Fibroblast of gingiva (primary cell): ENCODE results near the gene PLLP.
"Not testable (repeated sequence)": the region's sequence is repeated elsewhere in the genome, so short reads cannot be mapped to it uniquely, and the experiment has no call there.

Source experiments
- DNase-seq: peaks from one replicate; pipeline ENCODE4 v3.0.0-alpha.2; 2011; ENCODE audit warnings: low read depth

PLLP gene

DNA sequence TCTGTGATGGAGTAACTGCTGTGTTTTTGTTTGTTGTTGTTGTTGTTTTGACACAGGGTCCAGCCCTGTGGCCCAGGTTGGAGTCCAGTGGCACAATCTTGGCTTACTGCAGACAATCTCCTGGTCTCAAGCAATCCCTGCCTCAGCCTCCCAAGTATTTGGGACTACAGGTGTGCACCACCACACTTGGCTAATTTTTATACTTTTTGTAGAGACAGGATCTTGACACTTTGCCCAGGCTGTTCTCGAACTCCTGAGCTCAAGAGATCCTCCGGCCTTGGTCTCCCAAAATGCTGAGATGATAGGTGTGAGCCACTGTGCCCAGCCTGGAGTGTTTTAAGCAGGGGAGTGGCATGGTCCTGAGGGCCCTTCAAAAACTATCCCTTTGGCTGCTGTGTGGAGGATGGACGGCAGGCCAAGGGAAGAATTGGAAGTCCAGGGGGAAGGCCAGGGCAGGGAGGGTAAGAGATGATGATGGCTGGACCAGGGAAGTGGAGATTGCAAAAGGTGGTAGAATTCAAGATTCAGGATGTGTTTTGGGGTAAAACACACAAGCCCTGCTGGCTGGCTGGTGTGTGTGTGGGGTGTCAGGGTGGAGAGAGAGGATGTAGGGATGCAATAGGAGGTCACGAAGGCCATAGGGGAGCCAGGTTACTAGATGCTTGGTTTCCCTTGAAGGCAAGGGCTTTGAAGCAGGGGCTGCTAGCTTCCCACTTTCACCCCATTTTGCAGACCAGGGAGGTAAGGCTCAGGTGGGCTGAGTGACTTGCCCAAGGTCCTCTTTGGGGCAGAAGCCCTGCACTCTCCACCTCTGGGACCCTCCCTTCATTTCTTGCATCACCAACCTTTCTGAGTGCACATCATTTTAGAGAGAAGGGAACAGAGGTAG is 18.8 kb upstream of the PLLP start:
- DNase-seq = no peak

DNA sequence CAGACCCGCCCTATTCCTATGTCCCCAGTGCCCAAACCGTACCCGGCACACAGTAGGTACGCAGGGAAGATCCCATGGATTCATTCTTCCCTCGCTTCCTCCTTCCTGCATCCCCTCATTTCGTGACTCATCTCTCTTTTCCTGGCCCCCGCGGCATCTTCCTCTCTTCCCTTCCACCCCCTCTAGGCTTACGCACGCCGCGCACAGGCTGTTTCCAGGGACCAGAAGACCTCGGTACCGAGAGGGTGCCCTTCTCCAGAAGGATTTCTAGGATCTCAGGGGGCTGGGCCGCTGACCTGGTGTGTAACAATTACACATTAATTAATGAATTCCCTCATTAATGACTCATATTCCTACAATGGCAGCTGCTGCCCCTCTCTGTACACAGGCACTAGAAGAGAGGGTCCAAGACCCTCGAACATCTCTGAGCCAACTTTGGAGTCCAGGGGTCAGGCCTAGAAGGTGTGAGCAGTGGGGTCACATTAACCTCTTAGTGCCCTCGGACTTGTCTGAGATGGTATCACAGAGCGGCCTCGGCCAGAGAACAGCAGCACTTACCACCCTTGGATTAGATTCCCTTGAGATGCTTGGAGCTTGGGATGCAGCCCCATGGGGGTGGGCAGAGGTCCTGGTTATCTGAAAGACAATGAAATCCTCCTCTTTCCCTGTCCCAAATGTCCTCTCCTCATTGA is 16.8 kb upstream of the PLLP start:
- no peak for DNase-seq

DNA sequence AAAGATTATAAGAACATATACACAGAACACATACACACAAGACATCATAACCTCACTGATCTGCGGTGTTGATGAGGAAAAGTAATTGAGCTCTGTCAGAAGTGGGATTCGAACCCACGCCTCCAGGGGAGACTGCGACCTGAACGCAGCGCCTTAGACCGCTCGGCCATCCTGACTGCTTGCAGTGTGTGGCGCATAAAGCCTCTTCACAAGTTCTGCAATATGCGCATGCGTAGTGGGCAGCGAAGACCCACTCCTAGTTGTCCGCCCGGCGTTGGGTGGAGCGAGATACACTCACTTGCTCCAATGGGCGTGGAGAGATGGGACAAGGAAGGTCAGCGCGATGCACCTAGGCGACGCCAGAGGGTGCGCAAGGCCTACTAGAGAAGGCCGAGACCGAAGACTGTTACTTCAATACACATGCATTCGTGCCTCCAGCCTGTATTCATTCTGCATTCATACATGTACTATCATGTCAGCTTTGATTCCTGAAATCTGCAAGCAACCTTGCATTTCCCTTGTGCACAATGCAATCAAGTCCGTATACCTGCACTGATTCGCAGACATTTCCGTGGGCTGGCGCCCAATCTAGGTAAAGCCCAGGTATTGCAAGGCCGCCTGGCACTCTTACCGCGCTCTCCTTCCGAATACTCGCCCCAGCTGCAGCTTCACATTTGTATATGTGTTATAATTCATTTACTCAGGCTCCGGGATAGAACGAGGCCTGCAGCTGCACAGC is 16.1 kb upstream of the PLLP start:
- DNase-seq = peak; percentile 97

DNA sequence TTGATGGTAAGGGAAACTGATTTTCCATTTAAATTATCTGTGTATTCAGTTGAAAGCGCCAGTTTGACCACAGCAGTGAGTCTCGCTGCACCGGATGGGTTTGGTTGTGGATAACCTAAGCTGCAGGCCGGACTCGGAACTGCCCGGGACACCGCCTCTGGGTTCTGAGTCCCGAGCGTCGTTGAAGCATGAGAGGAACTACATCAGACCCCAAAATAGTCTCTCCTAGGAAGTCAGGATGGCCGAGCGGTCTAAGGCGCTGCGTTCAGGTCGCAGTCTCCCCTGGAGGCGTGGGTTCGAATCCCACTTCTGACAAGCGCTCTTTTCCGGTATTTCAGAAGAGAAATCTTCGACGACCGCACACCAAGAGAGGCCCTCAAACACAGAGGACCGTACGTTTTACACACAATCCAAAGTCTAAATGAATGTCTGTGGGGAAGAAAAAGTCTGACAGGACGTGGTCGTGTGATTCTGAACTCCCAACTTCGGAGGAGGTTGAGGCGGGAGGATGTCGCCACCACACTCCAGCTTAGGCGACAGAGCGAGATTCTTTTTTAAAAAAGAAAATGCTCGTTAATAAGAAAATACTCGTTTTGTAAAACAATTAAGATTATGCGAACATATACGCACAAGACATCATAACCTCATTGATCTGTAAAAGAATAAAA is 15.4 kb upstream of the PLLP start:
- peak; percentile 94 for DNase-seq

DNA sequence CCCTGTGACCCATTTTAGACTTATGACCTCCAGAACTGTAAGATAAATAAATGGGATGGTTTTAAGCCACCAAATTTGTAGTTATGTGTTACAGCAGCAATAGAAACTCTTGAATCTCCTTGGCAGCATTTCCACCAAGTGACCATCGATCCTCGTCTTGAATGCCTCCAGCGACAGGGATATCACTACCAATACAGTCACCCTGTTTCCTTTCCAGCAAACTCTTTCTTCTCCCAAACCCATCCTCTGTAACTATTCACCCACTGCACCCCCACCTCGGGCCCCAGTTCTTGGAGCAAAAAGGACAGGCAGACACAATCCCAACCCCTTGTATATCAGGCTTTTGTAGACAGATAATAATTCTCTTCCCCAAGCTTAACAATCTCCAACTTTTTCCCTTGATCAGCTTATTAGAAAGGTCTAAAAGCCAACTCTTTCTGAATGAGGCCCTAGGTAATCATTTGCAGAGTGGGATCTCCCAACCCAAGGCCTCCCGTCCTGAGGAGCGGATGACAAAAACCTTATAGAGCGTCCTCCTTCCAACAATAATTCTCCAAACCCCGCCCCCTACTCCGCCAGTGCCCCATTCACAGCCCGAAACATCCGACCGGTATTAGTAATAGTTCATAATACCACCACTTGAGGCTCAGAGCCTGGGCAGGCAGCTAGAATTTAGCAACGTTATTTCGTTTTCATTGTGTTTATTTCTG is 14.7 kb upstream of the PLLP start:
- no peak for DNase-seq

DNA sequence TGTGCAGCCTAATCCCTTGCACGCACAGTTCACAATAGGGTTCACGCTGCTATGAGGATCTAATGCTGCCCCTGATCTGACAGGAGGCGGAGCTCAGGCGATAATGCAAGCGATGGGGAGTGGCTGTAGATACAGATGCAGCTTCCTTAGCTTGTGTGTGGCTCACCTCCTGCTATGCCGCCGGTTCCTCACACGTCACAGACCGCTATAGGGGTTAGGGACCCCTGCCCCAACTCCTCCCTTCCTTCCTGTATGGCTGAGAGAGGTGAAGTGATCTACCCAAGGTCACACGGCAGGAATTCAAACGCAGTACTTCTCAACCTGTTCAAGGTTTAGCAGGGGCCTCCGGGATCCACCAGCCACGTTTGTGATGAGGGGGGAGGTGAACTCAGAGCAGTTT is 13.4 kb upstream of the PLLP start:
- no peak for DNase-seq

DNA sequence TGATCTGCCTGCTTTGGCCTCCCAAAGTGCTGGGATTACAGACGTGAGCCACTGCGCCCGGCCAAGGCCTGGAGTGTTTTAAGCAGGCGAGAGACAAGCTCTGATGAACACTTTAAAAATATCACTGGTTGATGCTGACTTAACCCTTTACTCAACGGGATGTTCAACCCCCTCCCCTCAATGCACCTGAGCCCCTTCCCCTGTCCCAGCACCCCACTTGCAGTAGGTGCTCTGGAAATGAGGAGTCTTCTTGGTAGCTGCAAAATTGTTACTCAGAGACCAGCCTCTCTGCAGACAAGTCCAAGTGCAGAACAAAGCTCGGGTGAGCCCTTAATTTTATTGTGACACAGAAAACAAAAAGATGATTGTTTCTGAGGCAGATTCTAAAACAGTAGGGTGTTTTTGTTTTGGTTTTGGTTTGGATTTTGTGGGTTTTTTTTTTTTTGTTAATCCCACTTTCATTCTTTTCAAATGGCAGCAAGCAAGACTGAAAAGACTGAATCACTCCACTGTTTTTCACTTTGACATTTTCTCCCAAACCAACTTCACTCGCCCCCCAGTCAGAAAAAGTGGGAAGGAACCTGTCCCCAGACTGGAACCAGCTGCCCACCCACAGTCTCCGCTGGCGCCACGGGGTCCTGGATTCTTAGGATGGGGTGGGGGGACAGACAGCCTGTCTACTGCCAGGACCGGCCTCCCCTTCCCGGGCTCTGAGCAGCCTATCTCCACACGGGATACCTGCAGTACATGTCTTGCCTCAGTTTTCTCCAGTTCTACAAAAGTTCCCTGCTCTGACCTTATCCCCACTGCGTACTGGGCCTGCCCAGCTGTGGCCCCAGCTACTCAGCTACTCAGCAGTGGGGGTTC is 5.2 kb upstream of the PLLP start:
- DNase-seq = no peak

DNA sequence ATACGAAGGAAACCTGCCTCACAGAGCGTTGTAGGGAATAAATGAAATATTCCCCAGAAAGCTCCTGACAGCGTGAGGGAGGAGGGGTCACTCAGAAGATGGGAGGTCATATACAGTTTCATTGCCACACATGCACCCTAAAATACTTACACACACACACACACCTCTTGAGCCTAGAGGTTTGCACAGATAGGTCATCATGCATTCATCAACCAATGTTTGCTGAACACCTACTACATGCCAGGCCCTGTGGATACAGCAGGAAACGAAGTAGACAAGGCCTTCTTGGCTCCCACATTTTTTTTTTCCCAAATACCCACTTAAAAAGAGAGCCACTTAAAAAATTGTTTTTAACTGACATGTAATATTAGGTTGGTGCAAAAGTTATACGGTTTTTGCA is 907 bp upstream of the PLLP start:
- no peak for DNase-seq

DNA sequence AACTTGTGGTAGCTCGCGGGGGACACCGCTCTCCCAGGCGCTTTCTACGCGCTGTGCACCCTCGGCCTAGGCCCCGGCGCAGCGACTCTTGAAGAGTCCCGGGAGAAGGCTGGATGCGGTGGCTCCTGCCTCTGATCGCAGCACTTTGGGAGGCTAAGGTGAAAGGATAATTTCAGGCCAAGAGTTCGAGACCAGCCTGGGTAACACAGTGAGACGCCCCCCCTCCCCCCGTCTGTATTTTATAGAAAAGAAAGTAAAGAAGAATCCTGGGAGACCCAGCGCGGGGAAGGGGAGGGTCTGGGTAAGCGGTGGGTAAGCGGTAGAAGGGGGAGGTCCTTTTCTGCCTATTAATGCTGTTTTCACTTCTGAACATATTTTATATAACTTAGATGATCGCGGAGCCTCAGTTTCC is 486 bp upstream of the PLLP start:
- no peak for DNase-seq

DNA sequence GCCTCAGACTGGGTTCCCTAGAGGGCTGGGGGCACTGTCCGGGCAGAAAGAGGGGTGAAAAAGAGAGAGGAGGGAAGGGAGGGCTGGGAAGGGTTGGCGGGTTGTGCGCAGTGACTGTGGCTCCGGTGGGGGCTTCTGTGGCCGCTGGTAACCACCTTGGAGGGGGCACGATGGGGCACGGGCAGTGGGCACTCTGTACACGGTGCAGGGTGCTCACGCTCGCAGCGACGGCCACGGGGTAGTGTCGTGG is 588 bp downstream of the PLLP start:
- no peak for DNase-seq

DNA sequence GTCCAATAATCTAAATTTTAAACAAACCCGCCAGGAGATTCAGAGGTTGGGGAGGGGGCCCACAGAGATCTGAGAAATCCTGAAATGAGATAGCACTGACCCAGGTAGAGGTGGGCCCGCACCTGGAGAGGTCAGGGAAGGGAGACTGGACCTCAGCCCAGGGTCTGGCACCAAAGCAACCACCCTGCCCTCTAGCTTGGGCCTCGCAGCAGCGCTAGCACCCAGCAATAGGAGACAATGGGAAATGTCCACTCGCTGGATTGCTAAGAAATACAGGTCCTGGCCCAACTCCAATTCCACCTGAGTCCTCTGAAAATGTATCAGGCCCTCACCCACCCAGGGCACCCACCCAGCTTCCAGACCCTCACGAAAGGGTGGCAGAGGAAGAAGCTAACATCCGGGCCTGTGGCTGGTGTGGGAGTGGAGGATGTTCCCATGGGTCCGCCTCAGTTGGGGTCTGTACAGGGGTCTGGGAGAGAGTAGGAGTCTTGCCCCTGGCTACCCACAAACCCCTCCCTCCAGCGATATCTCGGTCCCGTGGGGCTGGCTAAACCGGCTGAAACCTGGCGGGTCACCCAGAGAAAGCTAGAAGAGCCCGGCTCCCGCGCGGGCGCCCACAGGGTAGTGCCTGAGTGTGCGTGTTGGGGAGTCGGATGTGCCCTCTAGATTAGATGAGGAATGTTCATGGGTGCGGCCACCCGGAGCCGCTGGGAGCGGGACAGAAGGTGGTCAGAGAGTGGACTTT is 1.1 kb downstream of the PLLP start:
- DNase-seq = no peak

DNA sequence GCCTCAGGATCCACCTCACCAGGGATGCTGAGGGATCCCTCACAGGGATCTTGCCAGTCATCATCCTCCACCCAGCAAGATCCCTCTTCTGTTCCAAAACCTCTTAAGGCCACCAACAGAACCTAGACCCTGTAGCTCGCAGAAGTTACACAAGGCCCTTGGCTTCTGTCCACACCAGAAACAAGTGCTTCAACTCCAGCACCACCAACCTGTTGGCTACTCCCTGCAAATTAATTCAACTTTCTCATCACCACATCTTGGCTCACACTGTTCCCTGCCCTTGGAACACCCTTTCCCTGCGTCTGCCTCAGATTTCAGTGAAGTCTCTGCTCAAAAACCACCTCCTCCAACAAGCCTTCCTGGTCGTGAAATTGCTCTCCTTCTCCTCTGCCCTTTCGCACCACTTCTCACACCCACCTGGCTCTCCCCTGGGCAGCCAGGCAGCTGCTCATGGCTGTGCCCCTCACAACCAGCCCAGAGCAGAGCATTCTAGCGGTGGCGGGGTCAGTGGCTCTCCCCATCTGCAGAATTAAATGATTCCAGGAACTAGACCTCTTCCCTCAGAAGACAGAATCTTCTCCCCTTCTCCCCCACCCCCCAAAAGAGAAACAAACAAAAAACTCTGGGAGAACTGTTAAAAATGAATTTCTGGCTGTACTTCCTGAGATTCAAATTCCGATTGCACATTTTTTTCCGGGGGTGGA is 1.8 kb downstream of the PLLP start:
- DNase-seq = no peak

DNA sequence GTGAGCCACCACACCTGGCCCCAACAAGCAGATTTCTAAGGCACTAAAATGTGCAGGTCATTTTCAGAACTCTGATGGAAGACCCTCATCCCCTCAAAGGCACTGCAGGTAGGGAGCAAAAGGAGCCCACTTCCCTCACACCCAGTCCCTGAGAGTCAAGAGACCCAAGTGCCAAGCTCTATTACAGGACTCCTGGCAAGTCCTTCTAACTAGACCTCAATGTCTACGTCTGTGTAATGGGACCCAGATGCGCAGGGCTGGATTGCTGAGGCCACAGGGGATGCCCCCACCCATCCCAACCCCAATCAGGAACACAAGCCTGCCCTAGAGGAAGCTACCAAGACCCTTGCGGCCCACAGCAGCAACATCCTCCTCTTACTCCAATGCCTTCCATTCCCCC is 2.7 kb downstream of the PLLP start:
- no peak for DNase-seq

DNA sequence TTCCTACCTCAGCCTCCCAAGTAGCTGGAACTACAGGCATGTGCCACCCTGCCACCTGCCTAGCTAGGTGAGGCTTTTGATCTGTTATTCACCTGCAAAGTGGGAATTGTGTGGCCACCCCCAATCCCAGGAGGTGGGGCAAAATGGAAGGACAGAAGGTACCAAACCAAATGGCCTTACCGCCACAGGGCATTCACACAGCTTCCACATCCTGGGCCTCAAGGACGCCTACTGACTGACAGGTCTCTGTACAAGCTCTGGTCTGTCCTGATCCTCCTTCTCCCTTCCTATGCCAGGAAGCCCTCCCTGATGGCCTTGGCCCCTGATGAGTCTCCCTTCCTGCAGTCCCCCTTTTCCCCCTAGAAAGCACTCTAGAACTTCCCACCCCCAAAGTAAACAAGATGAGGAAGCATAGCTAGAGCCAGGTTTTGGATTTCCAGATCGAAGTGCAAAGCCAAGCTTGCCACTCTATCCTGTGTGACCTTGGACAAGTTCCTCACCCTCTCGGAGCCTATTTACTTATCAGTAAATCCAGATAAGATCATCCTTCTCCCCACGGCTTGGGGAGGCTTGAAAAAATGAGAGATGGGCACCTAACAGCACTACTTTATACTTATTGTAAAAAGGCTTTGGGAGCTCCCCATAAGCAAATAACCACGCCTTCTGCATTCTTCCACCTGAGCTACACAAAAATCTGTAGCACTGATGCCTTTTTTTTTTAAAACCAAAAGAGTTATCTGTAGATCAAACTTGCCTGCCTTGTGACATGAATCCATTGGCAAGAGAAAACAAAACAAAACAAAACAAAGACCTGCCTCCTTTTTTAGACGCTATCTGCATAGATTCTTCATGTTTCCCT is 4.5 kb downstream of the PLLP start:
- no peak for DNase-seq

DNA sequence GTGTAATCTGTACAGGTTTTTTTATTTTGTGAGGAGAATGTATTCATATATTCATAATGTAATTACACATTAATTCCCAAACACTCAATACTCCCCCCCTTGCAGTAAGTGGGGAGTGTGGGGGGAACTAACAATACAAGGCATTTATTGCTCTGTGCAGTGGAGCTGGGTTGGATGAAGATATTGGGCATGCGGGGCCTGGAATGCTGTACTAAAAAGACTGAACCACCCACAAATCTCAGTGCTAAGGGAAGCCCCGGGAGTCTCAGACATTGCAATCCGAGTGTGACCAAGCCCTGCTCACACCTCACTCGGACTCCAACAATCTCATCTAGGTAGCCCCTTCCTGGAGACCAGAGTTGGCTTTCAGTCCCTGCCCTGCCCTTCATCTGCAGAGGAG is 6.0 kb downstream of the PLLP start:
- DNase-seq = no peak

DNA sequence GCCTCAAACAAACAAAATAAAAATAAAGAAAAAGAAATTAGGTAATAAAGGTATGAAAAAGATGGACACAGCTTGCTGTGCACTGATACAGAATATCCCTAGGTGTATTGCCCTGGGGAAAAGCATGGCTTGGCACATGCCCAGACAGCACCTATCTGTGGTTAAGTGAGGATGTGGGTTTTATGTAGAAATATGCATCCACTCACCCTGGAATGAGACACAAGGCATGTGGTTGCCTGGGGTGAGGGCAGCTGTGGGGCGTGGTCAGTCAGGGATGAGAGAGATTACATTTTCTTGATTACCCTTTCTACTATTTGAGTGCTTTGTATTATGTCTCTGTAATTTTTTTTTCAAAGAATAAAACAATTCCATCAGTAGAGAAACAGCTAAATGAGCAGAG is 6.9 kb downstream of the PLLP start:
- no peak for DNase-seq

DNA sequence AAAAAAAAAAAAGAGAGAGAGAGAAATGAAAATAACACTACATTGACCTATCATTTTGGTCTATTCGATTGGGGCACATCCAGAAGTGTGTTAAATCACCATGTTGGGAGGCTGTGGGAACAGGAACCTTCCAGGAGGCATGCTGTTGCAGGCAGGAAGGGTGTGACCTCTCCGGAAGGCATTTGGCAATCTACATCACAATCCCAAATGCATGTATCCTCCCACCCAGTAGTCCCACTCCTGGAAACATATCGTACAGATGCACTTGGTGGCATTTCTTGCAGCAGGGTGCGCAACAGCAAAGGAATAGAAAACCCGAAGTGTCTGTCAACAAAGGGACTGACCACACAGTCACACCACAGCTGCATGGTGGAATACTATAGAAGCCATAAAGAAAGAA is 7.9 kb downstream of the PLLP start:
- DNase-seq = no peak

DNA sequence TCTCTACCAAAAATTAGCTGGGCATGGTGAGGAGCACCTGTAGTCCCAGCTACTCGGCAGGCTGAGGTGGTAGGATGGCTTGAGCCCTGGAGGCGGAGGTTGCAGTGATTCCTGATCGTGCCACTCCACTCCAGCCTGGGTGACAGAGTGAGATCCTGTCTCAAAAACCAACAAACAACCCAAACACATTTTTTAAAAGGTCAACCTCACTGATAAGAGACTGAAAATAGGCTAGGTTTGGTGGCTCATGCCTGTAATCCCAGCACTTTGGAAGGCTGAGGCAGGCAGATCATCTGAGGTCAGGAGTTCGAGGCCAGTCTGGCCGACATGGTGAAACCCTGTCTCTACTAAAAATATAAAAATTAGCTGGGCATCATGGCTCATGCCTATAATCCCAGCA is 8.5 kb downstream of the PLLP start:
- DNase-seq = not testable (repeated sequence)

DNA sequence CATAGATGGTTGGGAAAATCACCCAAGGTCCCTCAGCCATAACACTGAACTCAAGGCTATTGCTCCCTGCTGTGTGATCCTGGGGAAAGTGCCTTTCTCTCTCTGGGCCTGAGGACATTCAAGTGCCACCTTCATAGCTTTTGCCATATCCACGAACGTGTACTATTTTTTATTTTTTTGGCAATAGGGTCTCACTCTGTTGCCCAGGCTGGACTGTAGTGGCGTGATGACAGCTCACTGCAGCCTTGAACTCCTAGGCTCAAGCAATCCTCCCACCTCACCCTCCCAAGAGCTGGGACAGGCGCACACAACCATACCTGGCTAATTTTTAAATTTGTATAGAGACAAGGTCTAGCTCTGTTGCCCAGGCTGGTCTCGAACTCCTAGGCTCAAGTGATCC is 10.6 kb downstream of the PLLP start:
- no peak for DNase-seq
